HL-60 (cell line): ENCODE measurements around the gene SGPP2.
"Not testable (repeated sequence)": the region's sequence is repeated elsewhere in the genome, so short reads cannot be mapped to it uniquely, and the experiment has no call there.

Experiments used
- CTCF ChIP-seq: IDR thresholded peaks from one replicate; pipeline ENCODE4 v1.5.1; 2011; ENCODE audit warnings: low read length, control low read depth, inconsistent platforms; ENCODE audit not compliant: insufficient read depth
- SPI1 ChIP-seq: IDR thresholded peaks from 2 replicates; pipeline ENCODE4 v1.6.1; 2012; ENCODE audit warnings: low read depth, mild to moderate bottlenecking, borderline replicate concordance

- not testable (repeated sequence) for TF ChIP-seq CTCF, SPI1
These were observed 12.0 kb upstream of the SGPP2 start for GRCh38 chr2:222412334-222412733.
